AG09309 (cell line): Measurements from ENCODE around the gene ATG4B.

Experiments
- DNase-seq: peaks from one replicate; pipeline ENCODE4 v3.0.0-alpha.2; 2010; ENCODE audit warnings: low read depth
- H3K4me3 ChIP-seq: 2 replicates; pipeline ENCODE4 v1.5.1; 2011; ENCODE audit warnings: mild to moderate bottlenecking, low read depth, low read length, moderate library complexity; ENCODE audit not compliant: control insufficient read depth
- CTCF ChIP-seq: IDR thresholded peaks from 2 replicates; pipeline ENCODE4 v1.5.1; 2011; ENCODE audit warnings: mild to moderate bottlenecking, low read depth, low read length, inconsistent platforms; ENCODE audit not compliant: insufficient read depth, control insufficient read depth; ENCODE audit errors: missing control alignments

The ATG4B gene

GRCh38 chr2:241672243-241673188, 35.0 kb downstream of the ATG4B start:
- DNase-seq, result no peak
- TF ChIP-seq CTCF, result no peak
- no peak overlapping the region for H3K4me3 ChIP-seq

- no peak for DNase-seq
- TF ChIP-seq CTCF, result no peak
- no peak overlapping the region for H3K4me3 ChIP-seq
Observed at GRCh38 chr2:241673189-241673663, 35.7 kb downstream of the ATG4B start.

- DNase-seq, result no peak
- H3K4me3 ChIP-seq, result no peak overlapping the region
- TF ChIP-seq CTCF, result no peak
Observed at GRCh38 chr2:241673797-241674725, 36.6 kb downstream of the ATG4B start.

GRCh38 chr2:241675885-241676284, 38.4 kb downstream of the ATG4B start:
- TF ChIP-seq CTCF, result no peak
- H3K4me3 ChIP-seq, result no peak overlapping the region
- no peak for DNase-seq

GRCh38 chr2:241676665-241677064, 39.2 kb downstream of the ATG4B start:
- no peak for DNase-seq
- no peak overlapping the region for H3K4me3 ChIP-seq
- TF ChIP-seq CTCF, result no peak

GRCh38 chr2:241677392-241677791, 39.9 kb downstream of the ATG4B start:
- no peak for TF ChIP-seq CTCF
- no peak for DNase-seq
- H3K4me3 ChIP-seq, result no peak overlapping the region
